HepG2 (cell line): ENCODE data around the gene FGF14. TPM values are rescaled to one million over a fixed set of nuclear protein-coding genes. Genes with fewer than 3 reads are reported as not detected.

Experiments used
- ATAC-seq: fragments of 200-7000 bp; cut with Tn5 transposase; 3 replicates; pipeline ENCODE4 v1.9.1; 2020; ENCODE audit warnings: mild to moderate bottlenecking, moderate library complexity
- BruUV-seq: library from RNA; stranded (reverse); fragments of 400-500 nt; replicated peaks from 2 replicates; lab custom pipeline; 2021; lab: Mats Ljungman, UMichigan
- CTCF ChIA-PET: fragments of 300-600 bp; formaldehyde crosslinking; extraction: SDS; loops from one replicate; lab custom pipeline; 2021; ENCODE audit warnings: low total read pairs, inconsistent platforms, low intra/inter-chr PET ratio; lab: Yijun Ruan, JAX
- POLR2A ChIA-PET: fragments of 350-600 bp; sonication (Branson Sonifier 250); formaldehyde crosslinking; loops from one replicate; lab custom pipeline; 2020; ENCODE audit warnings: antibody characterized with exemption, inconsistent platforms; lab: Yijun Ruan, JAX
- DNase-seq: peaks from one replicate; pipeline ENCODE4 v3.0.0-alpha.2; 2015; ENCODE audit warnings: low spot score
- FAIRE-seq: peaks from 3 replicates; lab custom pipeline; 2011; peaks lifted over from hg19 to GRCh38; lab: Jason Lieb, UNC
- H2AFZ ChIP-seq: one replicate; pipeline ENCODE4 v1.6.1; 2011; ENCODE audit warnings: low read length, inconsistent platforms
- H3K27ac ChIP-seq: fragments of 300-600 bp; 3 replicates; pipeline ENCODE4 v1.8.0; 2011; ENCODE audit warnings: mixed run types, mild to moderate bottlenecking, mixed read lengths, low read length, inconsistent platforms; ENCODE audit not compliant: insufficient read depth; ENCODE audit errors: extremely low read length
- H3K27me3 ChIP-seq, 2 experiments: fragments of 200-600 bp in 1 of 2; 2 replicates in 1 of 2; 3 replicates in 1 of 2; pipeline versions ENCODE4 v1.6.0 to v1.8.0; 2011; ENCODE audit warnings: low read length in 2 of 2, mild to moderate bottlenecking in 2 of 2, moderate library complexity in 2 of 2, inconsistent platforms in 1 of 2; ENCODE audit not compliant: insufficient read depth in 2 of 2, control insufficient read depth in 1 of 2
- H3K36me3 ChIP-seq, 2 experiments: fragments of 200-600 bp in 1 of 2; replicated peaks in 1 of 2; 2 replicates in 1 of 2; 3 replicates in 1 of 2; pipeline versions ENCODE4 v1.5.1 to v1.8.0; 2011; ENCODE audit warnings: low read length in 2 of 2, inconsistent platforms in 1 of 2; ENCODE audit not compliant: insufficient read depth in 2 of 2, control insufficient read depth in 1 of 2
- H3K4me1 ChIP-seq: 2 replicates; pipeline ENCODE4 v1.5.1; 2012; ENCODE audit warnings: low read length, inconsistent platforms; ENCODE audit not compliant: insufficient read depth
- H3K4me2 ChIP-seq: 2 replicates; pipeline ENCODE4 v1.6.0; 2011; ENCODE audit warnings: low read depth, low read length, inconsistent platforms
- H3K4me3 ChIP-seq, 3 experiments: fragments of 200-600 bp in 1 of 3; sonication (generic), shearing (Covaris generic) in 1 of 3; replicated peaks in 1 of 3; 2 replicates each; pipeline ENCODE4 v1.5.1; 2011 to 2016; ENCODE audit warnings: low read length in 3 of 3, inconsistent platforms in 2 of 3, low read depth in 2 of 3, mild to moderate bottlenecking in 2 of 3, control low read depth in 1 of 3, mixed read lengths in 1 of 3; ENCODE audit not compliant: insufficient read depth in 1 of 3
- H3K79me2 ChIP-seq: one replicate; pipeline ENCODE4 v1.6.1; 2011; ENCODE audit warnings: low read length, inconsistent platforms; ENCODE audit not compliant: insufficient read depth
- H3K9ac ChIP-seq: 2 replicates; pipeline ENCODE4 v1.6.0; 2011; ENCODE audit warnings: mild to moderate bottlenecking, low read depth, low read length, inconsistent platforms; ENCODE audit not compliant: insufficient read depth
- H3K9me3 ChIP-seq: 2 replicates; pipeline ENCODE4 v1.5.1; 2012; ENCODE audit warnings: mild to moderate bottlenecking, low read length
- H4K20me1 ChIP-seq: 2 replicates; pipeline ENCODE4 v1.6.0; 2011; ENCODE audit warnings: inconsistent platforms, mild to moderate bottlenecking, low read length, moderate library complexity; ENCODE audit not compliant: insufficient read depth
- CENPT ChIP-seq: sonication (generic); formaldehyde crosslinking; IDR thresholded peaks from 2 replicates; pipeline ENCODE4 v1.8.0; 2022; ENCODE audit warnings: low read depth, mild to moderate bottlenecking, moderate library complexity, missing genetic modification reagents
- CHD2 ChIP-seq: IDR thresholded peaks from 2 replicates; pipeline ENCODE4 v1.6.1; 2011; ENCODE audit warnings: low read depth, low read length, improper control_type of control experiment
- KLF13 ChIP-seq: sonication (generic); formaldehyde crosslinking; IDR thresholded peaks from 2 replicates; pipeline ENCODE4 v1.4.0; 2020; ENCODE audit warnings: mild to moderate bottlenecking, missing genetic modification reagents
- KMT2A ChIP-seq: sonication (generic); formaldehyde crosslinking; IDR thresholded peaks from 2 replicates; pipeline ENCODE4 v1.4.0; 2020; ENCODE audit warnings: missing genetic modification reagents
- SIX1 ChIP-seq: sonication (generic); formaldehyde crosslinking; IDR thresholded peaks from 2 replicates; pipeline ENCODE4 v1.4.0; 2020; ENCODE audit warnings: missing genetic modification reagents, borderline replicate concordance
- TEF ChIP-seq: sonication (generic); formaldehyde crosslinking; IDR thresholded peaks from 2 replicates; pipeline ENCODE4 v1.5.0; 2020; ENCODE audit warnings: missing genetic modification reagents
- ZBTB1 ChIP-seq: sonication (generic); formaldehyde crosslinking; IDR thresholded peaks from 2 replicates; pipeline ENCODE4 v1.4.0; 2020; ENCODE audit warnings: missing genetic modification reagents, borderline replicate concordance
- ZFY ChIP-seq: sonication (generic); formaldehyde crosslinking; IDR thresholded peaks from 2 replicates; pipeline ENCODE4 v1.4.0; 2020; ENCODE audit warnings: missing genetic modification reagents
- ZNF20 ChIP-seq: sonication (generic); formaldehyde crosslinking; IDR thresholded peaks from 2 replicates; pipeline ENCODE4 v1.4.0; 2020; ENCODE audit warnings: mild to moderate bottlenecking, moderate library complexity, missing genetic modification reagents
- ZNF24 ChIP-seq: fragments of 450-650 bp; IDR thresholded peaks from 2 replicates; pipeline ENCODE4 v1.6.1; 2017; ENCODE audit warnings: antibody characterized with exemption, mild to moderate bottlenecking
- ZNF260 ChIP-seq: sonication (generic); formaldehyde crosslinking; IDR thresholded peaks from 2 replicates; pipeline ENCODE4 v1.4.0; 2020; ENCODE audit warnings: missing genetic modification reagents, low read depth, mild to moderate bottlenecking, borderline replicate concordance
- ZNF484 ChIP-seq: sonication (generic); formaldehyde crosslinking; IDR thresholded peaks from 2 replicates; pipeline ENCODE4 v1.5.1; 2020; ENCODE audit warnings: mild to moderate bottlenecking, low read depth, missing genetic modification reagents, borderline replicate concordance
- ZNF83 ChIP-seq: sonication (generic); formaldehyde crosslinking; IDR thresholded peaks from 2 replicates; pipeline ENCODE4 v1.4.0; 2020; ENCODE audit warnings: missing genetic modification reagents, mild to moderate bottlenecking, borderline replicate concordance
- ZSCAN22 ChIP-seq: sonication (generic); formaldehyde crosslinking; IDR thresholded peaks from 2 replicates; pipeline ENCODE4 v1.4.0; 2020; ENCODE audit warnings: mild to moderate bottlenecking, missing genetic modification reagents
- WGBS: methylation state at CpG from one replicate; pipeline ENCODE4 v1.1.6; 2017; ENCODE audit warnings: low lambda C conversion rate; 5-methylcytosine and 5-hydroxymethylcytosine counted together
- in situ Hi-C: cut with HindIII; loops from 2 replicates; pipeline ENCODE4 v1.10.0; 2017; ENCODE audit warnings: low pct_unique_long_range_greater_than_20kb; ENCODE audit not compliant: extremely low pct_ligation_motif_present
- intact Hi-C: fragments of 100-400 bp; cut with micrococcal nuclease; formaldehyde crosslinking; loops from one replicate; pipeline ENCODE4 v1.10.0; 2022; ENCODE audit not compliant: unreplicated experiment
- polyA plus RNA-seq, 8 experiments: library from polyadenylated mRNA; depleted of rRNA in 3 of 8; stranded (reverse) in 7 of 8; unstranded in 1 of 8; fragments of >200 nt; fragmentation: Illumina TruSeq in 4 of 8; extraction: Trizol in 4 of 8; gene quantifications; 2 replicates each; pipeline versions ENCODE4 v1.2.1 to v1.2.3, GENCODE V29; 2011 to 2016; ENCODE audit warnings: low read depth in 4 of 8, missing spikeins in 1 of 8, mixed read lengths in 1 of 8; ENCODE audit not compliant: insufficient read depth in 1 of 8
- total RNA-seq, 5 experiments: library from RNA; depleted of rRNA; stranded (reverse); fragments of >200 nt; fragmentation: Illumina TruSeq; extraction: Trizol; gene quantifications; 2 replicates each; pipeline ENCODE4 v1.2.3, GENCODE V29; 2016; ENCODE audit warnings: low read depth in 1 of 5

FGF14 gene
- total and polyA plus RNA-seq, 2 of the 13 experiments (the other 11 are each of a cell fraction or from before 2014, with no cell fraction given) = not detected

GRCh38 chr13:102136735-102137296 lies 265.0 kb downstream of the FGF14 start:
- ATAC-seq (no peak), DNase-seq (no peak), FAIRE-seq (no peak)
- TF ChIP-seq ZNF260 (CRISPR knock-in tag) (no peak), SIX1 (CRISPR knock-in tag) (no peak), ZFY (CRISPR knock-in tag) (no peak), ZNF24 (no peak), CHD2 (no peak), ZSCAN22 (CRISPR knock-in tag) (no peak), ZNF83 (CRISPR knock-in tag) (no peak), KLF13 (CRISPR knock-in tag) (no peak), ZBTB1 (CRISPR knock-in tag) (no peak), KMT2A (CRISPR knock-in tag) (no peak), ZNF484 (no peak), ZNF20 (CRISPR knock-in tag) (no peak), CENPT (CRISPR knock-in tag) (no peak), TEF (no peak)
- no peaks in the 10 kb centered on the region for H4K20me1 ChIP-seq
- H3K9me3 ChIP-seq = no peaks in the 10 kb centered on the region
- H3K9ac ChIP-seq = no peak overlapping the region
- no peaks in the 10 kb centered on the region for H3K4me1 ChIP-seq
- H3K27ac ChIP-seq = no peak overlapping the region
- in situ Hi-C loops = loop anchor here (25.0 kb wide), 1 partner anchor 425 kb away; no protein-coding TSS in a partner anchor
- H3K79me2 ChIP-seq = no peaks in the 10 kb centered on the region
- no peaks in the 10 kb centered on the region for H3K36me3 ChIP-seq
- no TSS peak for BruUV-seq
- H3K27me3 ChIP-seq = no peaks in the 10 kb centered on the region; a peak in 1 of 5 replicates
- H3K4me3 ChIP-seq = no peak overlapping the region
- CTCF ChIA-PET = no interaction called here
- intact Hi-C loops = no loop called here
- POLR2A ChIA-PET = no interaction called here
- H2AFZ ChIP-seq = no peak overlapping the region
- H3K4me2 ChIP-seq = no peak overlapping the region
- WGBS = 0% methylated on average over 3 of the region's 3 CpGs
